GM21390 (cell line): ENCODE data around the gene ARHGAP40.

ENCODE experiments used
- ATAC-seq: cut with Tn5 transposase; IDR thresholded peaks from one replicate; pipeline ENCODE4 v1.9.1; 2021; ENCODE audit not compliant: unreplicated experiment

ARHGAP40 gene

GRCh38 chr20:38645980-38646858 is 44.6 kb downstream of the ARHGAP40 start:
- peak; percentile 87 for ATAC-seq

GRCh38 chr20:38649275-38649891 is 47.8 kb downstream of the ARHGAP40 start:
- no peak for ATAC-seq

- no peak for ATAC-seq
Observed at GRCh38 chr20:38650010-38650409, 48.4 kb downstream of the ARHGAP40 start.

- no peak for ATAC-seq
Observed at GRCh38 chr20:38651154-38651553, 49.5 kb downstream of the ARHGAP40 start.

GRCh38 chr20:38651562-38651961 is 50.0 kb downstream of the ARHGAP40 start:
- no peak for ATAC-seq

- ATAC-seq, result no peak
Observed at GRCh38 chr20:38652995-38653394, 51.4 kb downstream of the ARHGAP40 start.

- ATAC-seq, result no peak
Observed at GRCh38 chr20:38657390-38657789, 55.8 kb downstream of the ARHGAP40 start.

GRCh38 chr20:38658879-38659596 is 57.4 kb downstream of the ARHGAP40 start:
- no peak for ATAC-seq

- ATAC-seq, result no peak
Observed at GRCh38 chr20:38659597-38659880, 57.9 kb downstream of the ARHGAP40 start.

- ATAC-seq, result no peak
Observed at GRCh38 chr20:38660429-38660828, 58.8 kb downstream of the ARHGAP40 start.

- no peak for ATAC-seq
Observed at GRCh38 chr20:38663660-38664059, 62.1 kb downstream of the ARHGAP40 start.

- ATAC-seq, result no peak
Observed at GRCh38 chr20:38664284-38664683, 62.7 kb downstream of the ARHGAP40 start.

GRCh38 chr20:38665094-38665493 is 63.5 kb downstream of the ARHGAP40 start:
- no peak for ATAC-seq

GRCh38 chr20:38665506-38666285 is 64.1 kb downstream of the ARHGAP40 start:
- no peak for ATAC-seq

GRCh38 chr20:38667417-38667956 is 65.9 kb downstream of the ARHGAP40 start:
- ATAC-seq, result no peak

- ATAC-seq, result no peak
Observed at GRCh38 chr20:38669688-38670087, 68.1 kb downstream of the ARHGAP40 start.

- no peak for ATAC-seq
Observed at GRCh38 chr20:38670786-38671185, 69.2 kb downstream of the ARHGAP40 start.

- ATAC-seq, result no peak
Observed at GRCh38 chr20:38671186-38671585, 69.6 kb downstream of the ARHGAP40 start.

GRCh38 chr20:38671701-38672292 is 70.2 kb downstream of the ARHGAP40 start:
- ATAC-seq, result no peak

- ATAC-seq, result no peak
Observed at GRCh38 chr20:38672504-38672903, 70.9 kb downstream of the ARHGAP40 start.

- ATAC-seq, result no peak
Observed at GRCh38 chr20:38673261-38673660, 71.7 kb downstream of the ARHGAP40 start.
